GM23248 (cell line): Measurements from ENCODE around the gene PROS1. TPM values are rescaled to one million over a fixed set of nuclear protein-coding genes. Genes with fewer than 3 reads are reported as not detected.
A peak's percentile ranks its signal among the peaks of the same experiment; 100 is the strongest.

Source experiments
- DNase-seq: peaks from one replicate; pipeline ENCODE4 v3.0.0-alpha.2; 2015
- H2AFZ ChIP-seq: fragments of 200-600 bp; sonication (generic); 2 replicates; pipeline ENCODE4 v1.6.1; 2016; ENCODE audit warnings: antibody characterized with exemption
- H3F3A ChIP-seq: fragments of 200-600 bp; sonication (generic); 2 replicates; pipeline ENCODE4 v1.6.1; 2016; ENCODE audit warnings: mild to moderate bottlenecking, antibody characterized with exemption, mixed run types; ENCODE audit not compliant: insufficient read depth
- H3K27ac ChIP-seq: fragments of 200-600 bp; sonication (generic); 2 replicates; pipeline ENCODE4 v1.5.1; 2016; ENCODE audit warnings: mild to moderate bottlenecking
- H3K27me3 ChIP-seq: fragments of 200-600 bp; sonication (generic); replicated peaks from 2 replicates; pipeline ENCODE4 v1.6.1; 2016; ENCODE audit warnings: mild to moderate bottlenecking; ENCODE audit not compliant: insufficient read depth
- H3K36me3 ChIP-seq: fragments of 200-600 bp; sonication (generic); 2 replicates; pipeline ENCODE4 v1.6.1; 2016; ENCODE audit warnings: low read depth, mild to moderate bottlenecking
- H3K4me1 ChIP-seq: fragments of 200-600 bp; sonication (generic); 2 replicates; pipeline ENCODE4 v1.6.1; 2016; ENCODE audit warnings: mild to moderate bottlenecking; ENCODE audit not compliant: insufficient read depth
- H3K4me2 ChIP-seq: fragments of 200-600 bp; sonication (generic); one replicate; pipeline ENCODE4 v1.6.1; 2016; ENCODE audit warnings: mild to moderate bottlenecking; ENCODE audit not compliant: unreplicated experiment
- H3K4me3 ChIP-seq: fragments of 200-600 bp; sonication (generic); 2 replicates; pipeline ENCODE4 v1.5.1; 2016; ENCODE audit warnings: mild to moderate bottlenecking
- H3K79me2 ChIP-seq: fragments of 200-600 bp; sonication (generic); 2 replicates; pipeline ENCODE4 v1.6.1; 2016; ENCODE audit warnings: mild to moderate bottlenecking; ENCODE audit not compliant: insufficient read depth
- H3K9ac ChIP-seq: fragments of 200-600 bp; sonication (generic); 2 replicates; pipeline ENCODE4 v1.6.1; 2016; ENCODE audit warnings: mild to moderate bottlenecking
- H3K9me2 ChIP-seq: fragments of 200-600 bp; sonication (generic); 2 replicates; pipeline ENCODE4 v1.6.1; 2016; ENCODE audit warnings: mixed run types, mild to moderate bottlenecking, moderate library complexity; ENCODE audit not compliant: insufficient read depth
- H3K9me3 ChIP-seq: fragments of 200-600 bp; sonication (generic); one replicate; pipeline ENCODE4 v1.6.1; 2017; ENCODE audit warnings: low read depth
- H4K20me1 ChIP-seq: fragments of 200-600 bp; sonication (generic); 2 replicates; pipeline ENCODE4 v1.6.0; 2016; ENCODE audit not compliant: insufficient read depth
- EZH2 ChIP-seq: fragments of 200-600 bp; sonication (generic); IDR thresholded peaks from 2 replicates; pipeline ENCODE4 v1.6.1; 2018; ENCODE audit warnings: antibody characterized with exemption, mild to moderate bottlenecking; ENCODE audit not compliant: insufficient read depth, poor library complexity, severe bottlenecking
- EZH2phosphoT487 ChIP-seq: fragments of 200-600 bp; sonication (generic); IDR thresholded peaks from 2 replicates; pipeline ENCODE4 v1.6.1; 2018; ENCODE audit warnings: antibody characterized with exemption, moderate library complexity, mild to moderate bottlenecking, low read depth; ENCODE audit not compliant: insufficient read depth
- WGBS, 2 experiments: methylation state at CpG; one replicate each; pipeline ENCODE4 v1.1.6; 2015 to 2017; ENCODE audit warnings: low lambda C conversion rate in 2 of 2, low coverage in 1 of 2; ENCODE audit errors: missing lambda C conversion rate in 2 of 2; 5-methylcytosine and 5-hydroxymethylcytosine counted together
- in situ Hi-C: fragments of 300-500 bp; cut with MboI; formaldehyde crosslinking; loops from 2 replicates; pipeline ENCODE4 v1.15.0; 2020
- polyA plus RNA-seq: library from polyadenylated mRNA; unstranded; fragments of >200 nt; fragmentation: Nextera tagmentation; extraction: Ambion mirVana; gene quantifications from 2 replicates; pipeline ENCODE4 v1.2.1, GENCODE V29; 2016
- total RNA-seq: library from RNA; depleted of rRNA; stranded (reverse); fragments of >200 nt; shearing (Covaris generic); gene quantifications from 2 replicates; pipeline ENCODE4 v1.2.3, GENCODE V29; 2014

PROS1 gene
- total and polyA plus RNA-seq, 2 experiments from 2014 or later = 17.1 to 25.6 TPM

DNA sequence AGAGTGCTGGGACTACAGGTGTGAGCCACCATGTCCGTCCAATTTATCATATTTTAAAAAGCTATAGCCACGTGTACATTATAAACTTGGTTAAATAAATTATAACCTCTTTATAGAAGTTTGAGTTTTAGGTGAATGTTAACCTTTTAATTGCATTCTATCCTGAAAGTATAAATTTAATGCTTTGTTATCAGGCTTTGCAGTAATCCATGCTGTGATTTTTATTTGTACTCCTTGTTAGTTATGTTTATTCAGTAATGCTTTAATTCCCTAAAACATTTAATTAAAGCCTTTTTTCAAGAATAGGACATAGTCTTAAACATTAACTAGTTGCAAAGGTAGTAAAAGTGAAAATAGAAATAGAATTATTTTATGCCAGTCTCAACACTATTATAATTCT lies 17.9 kb upstream of the PROS1 start:
- no peak for DNase-seq
- Histone ChIP-seq H3K79me2 (peaks cover 84% of the 10 kb centered on the region), H3K4me3 (no peak overlapping the region), H3K9me2 (no peaks in the 10 kb centered on the region), H2AFZ (no peak overlapping the region), H3K36me3 (no peaks in the 10 kb centered on the region), H3K9me3 (no peaks in the 10 kb centered on the region), H3K27ac (no peak overlapping the region), H3K4me2 (no peak overlapping the region), H3K9ac (no peak overlapping the region), H3F3A (peaks cover 5% of the 10 kb centered on the region; the same call in 1 of the 2 replicates), H4K20me1 (no peaks in the 10 kb centered on the region), H3K4me1 (peaks cover 12% of the 10 kb centered on the region), H3K27me3 (no peaks in the 10 kb centered on the region)
- TF ChIP-seq EZH2 = no peak
- no peak for TF ChIP-seq EZH2phosphoT487
- WGBS, 2 experiments = 52 to 54% methylated on average over 2 of the region's 2 CpGs
- in situ Hi-C loops = no loop called here

- H3F3A ChIP-seq = peaks cover 5% of the 10 kb centered on the region; the same call in 1 of the 2 replicates
- H2AFZ ChIP-seq = no peak overlapping the region
- no peak for DNase-seq
- in situ Hi-C loops = no loop called here
- 96 to 98% methylated on average over 3 of the region's 3 CpGs for WGBS, 2 experiments
- peaks cover 12% of the 10 kb centered on the region for H3K4me1 ChIP-seq
- no peaks in the 10 kb centered on the region for H4K20me1 ChIP-seq
- no peak overlapping the region for H3K9ac ChIP-seq
- H3K36me3 ChIP-seq = no peaks in the 10 kb centered on the region
- H3K79me2 ChIP-seq = peaks cover 89% of the 10 kb centered on the region
- H3K9me3 ChIP-seq = no peaks in the 10 kb centered on the region
- no peaks in the 10 kb centered on the region for H3K9me2 ChIP-seq
- TF ChIP-seq EZH2phosphoT487 (no peak), EZH2 (no peak)
- no peak overlapping the region for H3K4me2 ChIP-seq
- H3K27ac ChIP-seq = no peak overlapping the region
- H3K4me3 ChIP-seq = no peak overlapping the region
- H3K27me3 ChIP-seq = no peaks in the 10 kb centered on the region
Observed at GRCh38 chr3:93989241-93989640, 15.5 kb upstream of the PROS1 start.

DNA sequence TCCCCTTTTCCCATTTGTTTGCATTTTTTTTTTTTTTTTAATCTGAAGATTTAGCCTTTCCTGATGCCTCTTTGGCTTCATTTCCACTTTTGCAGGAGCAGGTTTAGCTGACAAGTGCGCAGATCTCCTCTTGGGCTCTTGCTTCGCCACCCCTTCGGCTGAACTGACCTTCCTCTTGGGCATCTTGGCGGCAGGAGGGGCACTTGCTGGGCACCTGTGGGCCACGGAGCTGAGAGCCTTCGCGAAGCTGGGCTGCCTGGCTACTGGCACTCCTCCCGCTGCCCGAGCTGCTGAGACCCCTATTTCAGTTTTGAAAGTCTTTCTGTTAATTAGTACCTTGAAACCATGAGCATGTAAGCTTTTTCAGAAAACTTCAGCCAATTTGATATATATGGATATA lies 15.1 kb upstream of the PROS1 start:
- Histone ChIP-seq H3K4me1 (peaks cover 12% of the 10 kb centered on the region), H3K4me2 (peak overlapping the region; percentile 16), H3K79me2 (peaks cover 89% of the 10 kb centered on the region), H3K9me3 (no peaks in the 10 kb centered on the region), H3K9me2 (no peaks in the 10 kb centered on the region), H4K20me1 (no peaks in the 10 kb centered on the region), H3K36me3 (no peaks in the 10 kb centered on the region), H3K9ac (no peak overlapping the region), H3K27ac (no peak overlapping the region), H3F3A (peaks cover 5% of the 10 kb centered on the region; the same call in 1 of the 2 replicates), H3K27me3 (no peaks in the 10 kb centered on the region), H3K4me3 (no peak overlapping the region), H2AFZ (no peak overlapping the region)
- no peak for TF ChIP-seq EZH2
- no peak for TF ChIP-seq EZH2phosphoT487
- DNase-seq = no peak
- in situ Hi-C loops = no loop called here
- 97 to 99% methylated on average over 9 of the region's 9 CpGs for WGBS, 2 experiments

DNA sequence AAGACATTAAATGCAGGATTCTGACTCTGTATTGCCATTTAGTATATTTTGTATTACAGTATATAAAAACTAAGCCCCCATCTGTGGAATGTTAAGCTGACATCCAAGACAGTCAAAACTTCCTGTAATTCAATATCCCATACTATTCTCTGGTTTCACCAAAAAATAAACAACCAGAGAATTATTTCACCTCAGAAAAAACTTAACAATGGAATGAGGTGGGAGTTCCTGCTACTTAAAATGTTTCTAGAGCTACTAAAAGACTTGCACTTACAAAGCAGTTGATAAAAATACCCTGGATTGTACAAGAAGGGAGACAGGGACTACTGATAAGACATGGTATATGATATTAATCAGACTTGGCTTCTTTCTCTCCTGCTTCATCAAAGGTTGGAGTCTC lies 14.6 kb upstream of the PROS1 start:
- Histone ChIP-seq H3K27ac (no peak overlapping the region), H3K36me3 (no peaks in the 10 kb centered on the region), H4K20me1 (no peaks in the 10 kb centered on the region), H3K4me1 (peaks cover 12% of the 10 kb centered on the region), H3K4me2 (peak overlapping the region; percentile 16), H3K79me2 (peaks cover 89% of the 10 kb centered on the region), H3K9me3 (no peaks in the 10 kb centered on the region), H2AFZ (peak overlapping the region; percentile 23; the same call in 1 of the 2 replicates), H3K4me3 (no peak overlapping the region), H3K9ac (no peak overlapping the region), H3K27me3 (no peaks in the 10 kb centered on the region), H3F3A (peaks cover 5% of the 10 kb centered on the region; the same call in 1 of the 2 replicates), H3K9me2 (no peaks in the 10 kb centered on the region)
- in situ Hi-C loops = no loop called here
- DNase-seq = no peak
- TF ChIP-seq EZH2 (no peak), EZH2phosphoT487 (no peak)

DNA sequence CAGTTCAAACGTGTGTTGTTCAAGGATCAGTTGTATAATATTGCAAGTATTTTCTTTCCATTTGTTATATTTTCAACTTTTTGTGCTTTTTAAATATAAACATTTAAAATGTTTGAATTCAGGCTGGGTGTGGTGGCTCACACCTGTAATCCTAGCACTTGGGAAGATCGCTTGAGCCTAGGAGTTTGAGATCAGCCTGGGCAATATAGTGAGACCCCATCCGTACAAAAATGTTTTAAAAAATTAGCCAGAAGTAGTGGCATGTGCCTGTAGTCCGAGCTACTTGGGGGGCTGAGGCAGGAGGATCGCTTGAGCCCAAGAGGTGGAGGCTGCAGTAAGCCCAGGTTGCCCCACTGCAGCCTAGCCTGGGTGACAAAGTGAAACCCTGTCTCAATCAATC lies 10.9 kb upstream of the PROS1 start:
- Histone ChIP-seq H4K20me1 (no peaks in the 10 kb centered on the region), H3K9me3 (no peaks in the 10 kb centered on the region), H3K9ac (no peak overlapping the region), H3K79me2 (peaks cover 83% of the 10 kb centered on the region), H3K9me2 (no peaks in the 10 kb centered on the region), H3K4me2 (no peak overlapping the region), H2AFZ (no peak overlapping the region), H3K4me1 (peaks cover 21% of the 10 kb centered on the region), H3K36me3 (no peaks in the 10 kb centered on the region), H3K27me3 (no peaks in the 10 kb centered on the region), H3K27ac (no peak overlapping the region), H3F3A (peaks cover 16% of the 10 kb centered on the region), H3K4me3 (no peak overlapping the region)
- in situ Hi-C loops = no loop called here
- no peak for DNase-seq
- TF ChIP-seq EZH2 (no peak), EZH2phosphoT487 (no peak)
- WGBS, 2 experiments = 73 to 81% methylated on average over 5 of the region's 5 CpGs
